ENCODE data around the gene SLAMF9. TPM values are rescaled to one million over a fixed set of nuclear protein-coding genes. Genes with fewer than 3 reads are reported as not detected.
"Not testable (repeated sequence)": the region's sequence is repeated elsewhere in the genome, so short reads cannot be mapped to it uniquely, and the experiment has no call there.

The SLAMF9 gene
- total RNA-seq, 3 donors from 2014 or later: not detected

- Mint-ChIP-seq H3K4me3 (no peak overlapping the region), H3K4me1 (ENCODE audit: low read depth) (peaks cover 36% of the 10 kb centered on the region), H3K36me3 (ENCODE audit: insufficient read depth) (no peaks in the 10 kb centered on the region), H3K27me3 (ENCODE audit: low read depth) (no peaks in the 10 kb centered on the region), H3K9me3 (no peaks in the 10 kb centered on the region)
- no peak for DNase-seq
- ATAC-seq: no peak
Observed at GRCh38 chr1:159906960-159907359, 47.1 kb downstream of the SLAMF9 start.

GRCh38 chr1:159904036-159904435, 50.0 kb downstream of the SLAMF9 start:
- not testable (repeated sequence) for H3K36me3 Mint-ChIP-seq (ENCODE audit: insufficient read depth); H3K9me3 Mint-ChIP-seq; ATAC-seq; H3K27me3 Mint-ChIP-seq (ENCODE audit: low read depth); DNase-seq; H3K4me3 Mint-ChIP-seq
- peaks cover 12% of the 10 kb centered on the region for H3K4me1 Mint-ChIP-seq (ENCODE audit: low read depth)

DNA sequence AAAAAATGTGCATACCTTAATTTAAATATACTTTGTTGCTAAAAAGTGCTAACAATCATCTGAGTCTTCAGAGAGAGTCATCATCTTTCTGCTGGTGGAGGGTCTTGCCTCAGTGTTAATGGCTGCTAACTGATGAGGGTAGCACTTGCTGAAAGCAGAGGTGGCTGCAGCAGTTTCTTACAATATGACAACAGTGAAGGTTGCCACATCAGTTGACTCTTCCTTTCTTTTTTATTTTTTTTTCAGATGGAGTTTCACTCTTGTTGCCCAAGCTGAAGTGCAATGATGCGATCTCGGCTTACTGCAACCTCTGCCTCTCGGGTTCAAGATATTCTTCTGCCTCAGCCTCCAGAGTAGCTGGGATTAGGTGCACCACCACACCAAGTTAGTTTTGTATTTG, 51.5 kb downstream of the SLAMF9 start:
- DNase-seq (no peak), ATAC-seq (no peak)
- Mint-ChIP-seq H3K4me1 (ENCODE audit: low read depth) (peaks cover 7% of the 10 kb centered on the region), H3K36me3 (ENCODE audit: insufficient read depth) (no peaks in the 10 kb centered on the region), H3K4me3 (no peak overlapping the region), H3K27me3 (ENCODE audit: low read depth) (no peaks in the 10 kb centered on the region), H3K9me3 (no peaks in the 10 kb centered on the region)

Other genes starting within 250 kb of the SLAMF9 start
- gene CRP, start 239.6 kb downstream of the SLAMF9 start, total RNA-seq: under 1 TPM; 0.18 to 0.81 (median 0.68) TPM
- 10 to 100 TPM; 30.2 to 36.7 (median 36.3) TPM for gene DUSP23, start 173.3 kb downstream of the SLAMF9 start, total RNA-seq
- gene FCRL6, start 151.9 kb downstream of the SLAMF9 start, total RNA-seq: under 1 TPM in 1 of 3 donors, not detected in 2; 0.41 TPM
- 1 to 10 TPM in 2 of 3 donors, under 1 TPM in 1; 0.98 to 1.3 (median 1.2) TPM for gene SLAMF8, start 127.4 kb downstream of the SLAMF9 start, total RNA-seq
- gene VSIG8, start 91.6 kb downstream of the SLAMF9 start, total RNA-seq: not detected
- 1 to 10 TPM in 1 of 3 donors, under 1 TPM in 2; 0.82 to 1.2 (median 0.82) TPM for gene CFAP45, start 54.1 kb downstream of the SLAMF9 start, total RNA-seq
- 100 to 1,000 TPM; 338 to 362 (median 353) TPM for gene TAGLN2, start 28.7 kb downstream of the SLAMF9 start, total RNA-seq
- under 1 TPM; 0.11 to 0.20 (median 0.16) TPM for gene IGSF9, start 8.6 kb downstream of the SLAMF9 start, total RNA-seq
- gene PIGM, start 77.8 kb upstream of the SLAMF9 start, total RNA-seq: 1 to 10 TPM; 4.1 to 5.7 (median 4.5) TPM
- gene KCNJ10, start 115.9 kb upstream of the SLAMF9 start, total RNA-seq: under 1 TPM in 1 of 3 donors, not detected in 2; 0.32 TPM
- not detected for gene KCNJ9, start 127.3 kb upstream of the SLAMF9 start, total RNA-seq
- 10 to 100 TPM; 30.5 to 45.7 (median 43.1) TPM for gene IGSF8, start 144.4 kb upstream of the SLAMF9 start, total RNA-seq
- gene ATP1A2, start 161.5 kb upstream of the SLAMF9 start, total RNA-seq: not detected
- not detected for gene ATP1A4, start 197.4 kb upstream of the SLAMF9 start, total RNA-seq
- not detected for gene CASQ1, start 236.3 kb upstream of the SLAMF9 start, total RNA-seq